Ovary (tissue), 9 donors: ENCODE data around the gene FABP3. TPM values are rescaled to one million over a fixed set of nuclear protein-coding genes. Genes with fewer than 3 reads are reported as not detected.

Experiments
- DNase-seq, 5 donors: peaks; one replicate each; pipeline ENCODE4 v3.0.0-alpha.2; 2019 to 2020
- H3K27ac ChIP-seq, 2 donors: fragments of 200-600 bp; one replicate each; pipeline versions ENCODE4 v1.5.1 to v1.8.0; 2019 to 2022
- H3K27me3 ChIP-seq: fragments of 200-600 bp; one replicate; pipeline ENCODE4 v1.8.0; 2022
- H3K36me3 ChIP-seq: fragments of 200-600 bp; sonication (generic); one replicate; pipeline ENCODE4 v1.5.1; 2019
- H3K4me1 ChIP-seq: one replicate; pipeline ENCODE4 v1.8.1; 2013; ENCODE audit warnings: mild to moderate bottlenecking, moderate library complexity; ENCODE audit not compliant: insufficient read depth
- H3K4me3 ChIP-seq: fragments of 200-600 bp; sonication (generic); one replicate; pipeline ENCODE4 v1.5.1; 2017
- H3K9me3 ChIP-seq, 2 donors: fragments of 200-600 bp in 1 of 2; sonication (generic) in 1 of 2; one replicate each; pipeline versions ENCODE4 v1.5.1 to v1.8.1; 2013 to 2019; ENCODE audit warnings: mild to moderate bottlenecking in 1 of 2, moderate library complexity in 1 of 2
- CTCF ChIP-seq, 3 donors: fragments of 450-650 bp in 2 of 3; fragments of 200-600 bp in 1 of 3; IDR thresholded peaks; one replicate each; pipeline versions ENCODE4 v1.5.1 to v1.8.0; 2016 to 2022; ENCODE audit warnings: antibody characterized with exemption in 3 of 3, mild to moderate bottlenecking in 1 of 3
- EP300 ChIP-seq: sonication (generic); formaldehyde crosslinking; IDR thresholded peaks from one replicate; pipeline ENCODE4 v1.6.1; 2017; ENCODE audit warnings: antibody characterized with exemption
- POLR2A ChIP-seq: fragments of 450-650 bp; IDR thresholded peaks from one replicate; pipeline ENCODE4 v1.6.1; 2017; ENCODE audit warnings: antibody characterized with exemption, mild to moderate bottlenecking, moderate library complexity
- WGBS, 3 donors: extraction: QIAGEN DNeasy Blood & Tissue Kit in 1 of 3; methylation state at CpG; one replicate each; pipeline versions ENCODE4 v1.1.5 to v1.1.7; 2013 to 2017; 5-methylcytosine and 5-hydroxymethylcytosine counted together
- intact Hi-C, 4 donors: fragments of 100-400 bp; cut with DNase I; formaldehyde crosslinking; loops; one replicate each; pipeline versions ENCODE4 v1.11.0 to v1.15.1; 2022 to 2023
- polyA plus RNA-seq, 2 donors: library from polyadenylated mRNA; stranded (reverse); fragments of 200-250 nt in 1 of 2; fragments of 350-450 nt in 1 of 2; fragmentation: Illumina TruSeq in 1 of 2; extraction: RNeasy Lipid Tissue Mini Kit (QIAGEN cat#74804) in 1 of 2; gene quantifications; one replicate each; pipeline ENCODE4 v1.2.3, GENCODE V29; 2013 to 2014
- total RNA-seq, 7 donors: library from RNA; depleted of rRNA in 2 of 7; stranded (reverse); fragments of >200 nt in 2 of 7; fragmentation: NEBNext Ultra II Directional in 3 of 7; extraction: Animal tissue kit (Norgen Biotek cat#: 25700) in 3 of 7; gene quantifications; one replicate each; pipeline versions ENCODE4 v1.1.0 to v1.2.4, GENCODE V29; 2016 to 2023
- donor health status: DM: no; HTN: no; CAD: no; lungs with moderate emphysema.
- donor health status: DM: no; HTN: no; CAD: no.
- donor health status: Bipolar disorder and iron deficiency.
- donor health status: DM: yes; HTN: yes; CAD: no.
- donor health status: DM: no; HTN: no; CAD: no.
- donor health status: DM: yes; HTN: yes; CAD: no.

Gene FABP3
- total and polyA plus RNA-seq, 9 donors = 3.3 to 153 (median 24.2) TPM

GRCh38 chr1:31383967-31384366, 11.1 kb upstream of the FABP3 start:
- H3K9me3 ChIP-seq = no peaks in the 10 kb centered on the region
- no peak overlapping the region for H3K4me3 ChIP-seq
- no peaks in the 10 kb centered on the region for H3K4me1 ChIP-seq
- H3K27ac ChIP-seq = no peak overlapping the region
- no peaks in the 10 kb centered on the region for H3K36me3 ChIP-seq
- no peak for DNase-seq
- TF ChIP-seq EP300 = no peak
- no peak for TF ChIP-seq CTCF (IDR thresholded peaks at IDR 0.05)
- no peak for TF ChIP-seq POLR2A
- intact Hi-C loops = no loop called here
- WGBS, 3 donors = 42 to 88% (median 46%) methylated on average over 1 of the region's 1 CpG
- no peaks in the 10 kb centered on the region for H3K27me3 ChIP-seq

- WGBS, 3 donors = 79 to 88% (median 79%) methylated on average over 3 of the region's 3 CpGs
- H3K4me3 ChIP-seq = no peak overlapping the region
- no peaks in the 10 kb centered on the region for H3K27me3 ChIP-seq
- H3K4me1 ChIP-seq = no peaks in the 10 kb centered on the region
- no peaks in the 10 kb centered on the region for H3K36me3 ChIP-seq
- intact Hi-C loops = no loop called here
- H3K9me3 ChIP-seq = no peaks in the 10 kb centered on the region
- DNase-seq = no peak
- H3K27ac ChIP-seq = no peak overlapping the region
- TF ChIP-seq POLR2A = no peak
- TF ChIP-seq CTCF (IDR thresholded peaks at IDR 0.05) = no peak
- TF ChIP-seq EP300 = no peak
Measured at GRCh38 chr1:31382379-31382989, 9.6 kb upstream of the FABP3 start.

GRCh38 chr1:31381394-31382294, 8.8 kb upstream of the FABP3 start:
- intact Hi-C loops = no loop called here
- Histone ChIP-seq H3K9me3 (no peaks in the 10 kb centered on the region), H3K4me1 (no peaks in the 10 kb centered on the region), H3K4me3 (no peak overlapping the region), H3K27me3 (no peaks in the 10 kb centered on the region), H3K27ac (no peak overlapping the region), H3K36me3 (no peaks in the 10 kb centered on the region)
- no peak for DNase-seq
- 77 to 78% (median 78%) methylated on average over 6 of the region's 6 CpGs for WGBS, 3 donors
- no peak for TF ChIP-seq CTCF (IDR thresholded peaks at IDR 0.05)
- TF ChIP-seq EP300 = no peak
- TF ChIP-seq POLR2A = no peak

- intact Hi-C loops = no loop called here
- no peak overlapping the region for H3K27ac ChIP-seq
- no peak overlapping the region for H3K4me3 ChIP-seq
- WGBS, 3 donors = 76 to 88% (median 83%) methylated on average over 3 of the region's 3 CpGs
- no peaks in the 10 kb centered on the region for H3K4me1 ChIP-seq
- DNase-seq = no peak
- TF ChIP-seq CTCF (IDR thresholded peaks at IDR 0.05) (no peak), EP300 (no peak)
- H3K36me3 ChIP-seq = no peaks in the 10 kb centered on the region
- H3K27me3 ChIP-seq = no peaks in the 10 kb centered on the region
- H3K9me3 ChIP-seq = no peaks in the 10 kb centered on the region
Measured at GRCh38 chr1:31380181-31380580, 7.3 kb upstream of the FABP3 start.
